K562 (cell line): Measurements from ENCODE around the gene SLC6A1. TPM values are rescaled to one million over a fixed set of nuclear protein-coding genes. Genes with fewer than 3 reads are reported as not detected.

ENCODE experiments used
- ATAC-seq: fragments of 200-7000 bp; cut with Tn5 transposase; 3 replicates; pipeline ENCODE4 v1.9.1; 2020; ENCODE audit warnings: moderate library complexity
- BruUV-seq: library from RNA; stranded (reverse); fragments of 400-500 nt; replicated peaks from 2 replicates; lab custom pipeline; 2021; lab: Mats Ljungman, UMichigan
- CTCF ChIA-PET: fragments of 300-600 bp; formaldehyde crosslinking; extraction: SDS; loops from one replicate; lab custom pipeline; 2021; ENCODE audit warnings: low intra/inter-chr PET ratio; lab: Yijun Ruan, JAX
- POLR2A ChIA-PET: fragments of 300-600, 350-650 bp; sonication (Branson Sonifier 250); formaldehyde crosslinking; extraction: SDS; loops from one replicate; lab custom pipeline; 2021; ENCODE audit warnings: antibody characterized with exemption, inconsistent platforms; lab: Yijun Ruan, JAX
- DNase-seq, 4 experiments: peaks; one replicate each; pipeline versions ENCODE4 v3.0.0 to v3.0.0-alpha.2; 2011 to 2018; ENCODE audit warnings: low spot score in 3 of 4, mixed read lengths in 3 of 4; ENCODE audit errors: extremely low read depth in 1 of 4
- FAIRE-seq: peaks from 2 replicates; lab custom pipeline; 2011; peaks lifted over from hg19 to GRCh38; lab: Jason Lieb, UNC
- H2AFZ ChIP-seq: 2 replicates; pipeline ENCODE4 v1.6.0; 2011; ENCODE audit warnings: low read depth, low read length, control low read depth, inconsistent platforms
- H3K27ac ChIP-seq: fragments of 200-600 bp; 3 replicates; pipeline ENCODE4 v1.8.0; 2011; ENCODE audit warnings: low read depth, mild to moderate bottlenecking, control low read depth, inconsistent platforms, low read length, moderate library complexity, mixed read lengths; ENCODE audit errors: extremely low read depth
- H3K27me3 ChIP-seq, 2 experiments: fragments of 300-600 bp in 1 of 2; 2 replicates in 1 of 2; 3 replicates in 1 of 2; pipeline versions ENCODE4 v1.6.0 to v1.8.0; 2011; ENCODE audit warnings: inconsistent platforms in 2 of 2, low read length in 2 of 2, mild to moderate bottlenecking in 1 of 2, mixed read lengths in 1 of 2, moderate library complexity in 1 of 2; ENCODE audit not compliant: control insufficient read depth in 2 of 2, insufficient read depth in 2 of 2
- H3K36me3 ChIP-seq: fragments of 300-600 bp; 3 replicates; pipeline ENCODE4 v1.8.0; 2011; ENCODE audit warnings: mild to moderate bottlenecking, low read length, inconsistent platforms; ENCODE audit not compliant: control insufficient read depth, insufficient read depth
- H3K4me1 ChIP-seq, 2 experiments: fragments of 200-600 bp in 1 of 2; replicated peaks in 1 of 2; 2 replicates in 1 of 2; 3 replicates in 1 of 2; pipeline versions ENCODE4 v1.5.1 to v1.8.0; 2011; ENCODE audit warnings: inconsistent platforms in 2 of 2, low read length in 2 of 2, mild to moderate bottlenecking in 1 of 2, mixed read lengths in 1 of 2, moderate library complexity in 1 of 2; ENCODE audit not compliant: control insufficient read depth in 2 of 2, insufficient read depth in 2 of 2
- H3K4me2 ChIP-seq: 2 replicates; pipeline ENCODE4 v1.6.1; 2011; ENCODE audit warnings: low read length, control low read depth, inconsistent platforms, mixed read lengths; ENCODE audit not compliant: insufficient read depth
- H3K4me3 ChIP-seq: fragments of 200-600 bp; sonication (generic), shearing (Covaris generic); 2 replicates; pipeline ENCODE4 v1.5.1; 2016; ENCODE audit warnings: control low read depth, inconsistent platforms
- H3K79me2 ChIP-seq: fragments of 200-600 bp; 3 replicates; pipeline ENCODE4 v1.8.0; 2011; ENCODE audit warnings: low read length, inconsistent platforms; ENCODE audit not compliant: control insufficient read depth, insufficient read depth
- H3K9ac ChIP-seq, 2 experiments: 2 replicates each; pipeline versions ENCODE4 v1.6.0 to v1.6.1; 2011; ENCODE audit warnings: low read depth in 2 of 2, low read length in 2 of 2, control low read depth in 1 of 2, inconsistent platforms in 1 of 2, mild to moderate bottlenecking in 1 of 2, mixed read lengths in 1 of 2; ENCODE audit not compliant: insufficient read depth in 1 of 2
- H3K9me1 ChIP-seq: one replicate; pipeline ENCODE4 v1.6.0; 2011; ENCODE audit warnings: inconsistent platforms, mild to moderate bottlenecking, low read length, moderate library complexity; ENCODE audit not compliant: control insufficient read depth, insufficient read depth
- H3K9me3 ChIP-seq: replicated peaks from 2 replicates; pipeline ENCODE4 v1.5.1; 2011; ENCODE audit warnings: low read depth, low read length, inconsistent platforms; ENCODE audit not compliant: control insufficient read depth, insufficient read depth
- H4K20me1 ChIP-seq: replicated peaks from 2 replicates; pipeline ENCODE4 v1.6.1; 2011; ENCODE audit warnings: low read length, inconsistent platforms, mixed read lengths; ENCODE audit not compliant: control insufficient read depth, insufficient read depth
- BACH1 ChIP-seq: fragments of 200-800 bp; sonication (Bioruptor generic); IDR thresholded peaks from 2 replicates; pipeline ENCODE4 v1.6.1; 2016; ENCODE audit warnings: missing genetic modification characterization, missing compliant biosample characterization
- BRF1 ChIP-seq: IDR thresholded peaks from 3 replicates; pipeline ENCODE4 v1.6.1; 2011; ENCODE audit warnings: borderline replicate concordance, mild to moderate bottlenecking; ENCODE audit not compliant: insufficient read length; ENCODE audit errors: extremely low read depth
- CTCF ChIP-seq, 3 experiments: IDR thresholded peaks in 2 of 3; conservative IDR thresholded peaks in 1 of 3; 2 replicates each; pipeline ENCODE4 v1.5.1; 2011 to 2012; ENCODE audit warnings: low read length in 3 of 3, mild to moderate bottlenecking in 3 of 3, control low read depth in 2 of 3, improper control_type of control experiment in 1 of 3, inconsistent platforms in 1 of 3, low read depth in 1 of 3, mixed read lengths in 1 of 3, moderate library complexity in 1 of 3; ENCODE audit not compliant: insufficient read depth in 2 of 3
- DMBX1 ChIP-seq: fragments of 250-450 bp; sonication (Bioruptor Pico); IDR thresholded peaks from 2 replicates; pipeline ENCODE4 v1.8.0; 2022; ENCODE audit warnings: inconsistent platforms, mild to moderate bottlenecking, moderate library complexity, borderline replicate concordance
- HDGF ChIP-seq: fragments of 450-650 bp; IDR thresholded peaks from 2 replicates; pipeline ENCODE4 v1.6.1; 2016
- MTA2 ChIP-seq: fragments of 450-650 bp; IDR thresholded peaks from 2 replicates; pipeline ENCODE4 v1.6.1; 2016; ENCODE audit warnings: low read depth
- MXD1 ChIP-seq: fragments of 250-450 bp; sonication (Bioruptor Pico); IDR thresholded peaks from 2 replicates; pipeline ENCODE4 v1.8.0; 2021; ENCODE audit warnings: borderline replicate concordance, mild to moderate bottlenecking, moderate library complexity; ENCODE audit not compliant: poor library complexity, severe bottlenecking
- SMC3 ChIP-seq: conservative IDR thresholded peaks from 2 replicates; pipeline ENCODE4 v1.6.1; 2011; ENCODE audit warnings: low read depth, low read length, improper control_type of control experiment; ENCODE audit not compliant: insufficient read depth
- THAP7 ChIP-seq: fragments of 250-450 bp; sonication (Bioruptor Pico); IDR thresholded peaks from 2 replicates; pipeline ENCODE4 v1.5.0; 2021
- THRAP3 ChIP-seq: fragments of 450-650 bp; IDR thresholded peaks from 2 replicates; pipeline ENCODE4 v1.6.1; 2016; ENCODE audit warnings: mild to moderate bottlenecking, inconsistent platforms, borderline replicate concordance
- U2AF2 ChIP-seq: fragments of 200-400 bp; formaldehyde crosslinking; optimal IDR thresholded peaks from 2 replicates; pipeline ENCODE3; 2017; ENCODE audit warnings: low read depth, mild to moderate bottlenecking, low read length
- ZNF140 ChIP-seq: fragments of 250-450 bp; sonication (Bioruptor Pico); IDR thresholded peaks from 2 replicates; pipeline ENCODE4 v1.8.0; 2021; ENCODE audit warnings: moderate library complexity, mild to moderate bottlenecking, inconsistent platforms
- ZNF143 ChIP-seq: sonication (generic); formaldehyde crosslinking; IDR thresholded peaks from 2 replicates; pipeline ENCODE4 v1.9.0; 2022; ENCODE audit warnings: mild to moderate bottlenecking, missing genetic modification reagents
- ZNF511 ChIP-seq: sonication (generic); formaldehyde crosslinking; IDR thresholded peaks from 2 replicates; pipeline ENCODE4 v1.8.0; 2022; ENCODE audit warnings: mild to moderate bottlenecking, missing genetic modification reagents
- WGBS: fragments of 100-300 bp; shearing (Covaris generic); methylation state at CpG from one replicate; pipeline ENCODE4 v1.1.6; 2016; ENCODE audit warnings: low coverage, mixed read lengths; ENCODE audit not compliant: insufficient coverage; ENCODE audit errors: missing lambda C conversion rate; 5-methylcytosine and 5-hydroxymethylcytosine counted together
- in situ Hi-C: fragments of 300-500 bp; cut with MboI; formaldehyde crosslinking; loops from 4 replicates; pipeline ENCODE4 v1.15.0; 2018; ENCODE audit warnings: inconsistent platforms, mixed read lengths
- intact Hi-C: fragments of 100-400 bp; cut with micrococcal nuclease; formaldehyde crosslinking; loops from 2 replicates; pipeline ENCODE4 v1.14.2; 2022
- polyA plus RNA-seq, 8 experiments: library from polyadenylated mRNA; depleted of rRNA in 4 of 8; stranded (reverse) in 5 of 8; unstranded in 3 of 8; fragments of >200 nt; fragmentation: Nextera tagmentation in 2 of 8; fragmentation: Illumina TruSeq in 1 of 8; extraction: Ambion mirVana in 2 of 8; extraction: Trizol in 1 of 8; gene quantifications; 2 replicates each; pipeline versions ENCODE4 v1.2.1 to v1.2.3, GENCODE V29; 2011 to 2014; ENCODE audit warnings: inconsistent platforms in 1 of 8, missing spikeins in 1 of 8
- total RNA-seq, 7 experiments: library from RNA; depleted of rRNA in 6 of 7; stranded (reverse); fragments of >200 nt in 6 of 7; fragmentation: Illumina TruSeq in 2 of 7; extraction: Trizol in 2 of 7; gene quantifications; 2 replicates each; pipeline versions ENCODE4 v1.2.1 to v1.2.3, GENCODE V29; 2011 to 2021; ENCODE audit warnings: low replicate concordance in 1 of 7

SLC6A1 gene
- total and polyA plus RNA-seq, 9 of the 15 experiments (the other 6 are each of a cell fraction or from before 2014, with no cell fraction given) = not detected

- Histone ChIP-seq H3K36me3 (no peaks in the 10 kb centered on the region), H3K4me1 (peaks cover 0 to 10% of the 10 kb centered on the region in 2 experiments; a peak in 2 of 5 replicates), H3K27ac (no peak overlapping the region), H3K4me3 (no peak overlapping the region), H3K79me2 (no peaks in the 10 kb centered on the region), H2AFZ (no peak overlapping the region), H3K4me2 (no peak overlapping the region), H3K9me1 (no peaks in the 10 kb centered on the region), H3K9ac (no peak overlapping the region), H3K9me3 (0 out of 2 replicates have a peak, but pooled peaks cover under 1% of the 10 kb centered on the region), H4K20me1 (0 out of 2 replicates have a peak, but pooled peaks cover 8% of the 10 kb centered on the region), H3K27me3 (peaks cover 12 to 42% of the 10 kb centered on the region in 2 experiments; a peak in 4 of 5 replicates)
- 1% methylated on average over 8 of the region's 8 CpGs for WGBS
- TF ChIP-seq BRF1 = no peak
- TF ChIP-seq SMC3 = no peak
- TF ChIP-seq ZNF143 (CRISPR knock-in tag) = no peak
- TF ChIP-seq ZNF511 = no peak
- no peak for TF ChIP-seq ZNF140
- TF ChIP-seq HDGF = no peak
- TF ChIP-seq BACH1 (tag) = no peak
- no peak for TF ChIP-seq CTCF (IDR thresholded peaks at IDR 0.05 in 2 of 3, conservative IDR thresholded peaks at IDR 0.05 in 1 of 3; ENCODE audit: insufficient read depth in 2 of 3, low read depth in 1 of 3, low read length in 3 of 3)
- no peak for TF ChIP-seq THRAP3
- no peak for TF ChIP-seq MTA2
- TF ChIP-seq DMBX1 (CRISPR knock-in tag) = no peak
- no peak for TF ChIP-seq U2AF2
- TF ChIP-seq MXD1 (CRISPR knock-in tag) = no peak
- TF ChIP-seq THAP7 (CRISPR knock-in tag) = no peak
- DNase-seq (peak in 1 of 4 experiments; percentile 33), ATAC-seq (no peak), FAIRE-seq (no peak)
- intact Hi-C loops = loop anchor here (5.0 kb wide), 1 partner anchor 151 kb away; no protein-coding TSS in a partner anchor
- ChIA-PET CTCF (no interaction called here), POLR2A (no interaction called here)
- BruUV-seq = no TSS peak
- in situ Hi-C loops = no loop called here
These were observed 64.0 kb downstream of the SLC6A1 start for GRCh38 chr3:11056531-11057050.
